ENCODE measurements around the gene NPAT. TPM values are rescaled to one million over a fixed set of nuclear protein-coding genes. Genes with fewer than 3 reads are reported as not detected.

Gene NPAT
- total and polyA plus RNA-seq, 11 donors, result 1.8 to 12.3 (median 8.1) TPM

- DNase-seq, result no peak
- TF ChIP-seq POLR2A (IDR thresholded peaks at IDR 0.05) (no peak), CTCF (IDR thresholded peaks at IDR 0.05) (no peak)
- peak overlapping the region; percentile 72 to 98 (median 93) for H3K27ac ChIP-seq
- ATAC-seq, result no peak
- intact Hi-C loops (cut with DNase I), result loop anchor here in 7 of 10 donors (2.0 to 10.0 kb wide), 9 partner anchors 49 to 271 kb away; partner anchors contain the start of genes ACAT1 (in 2 of the 7), C11orf65 (in 2 of the 7), CUL5 (in 2 of the 7) and POGLUT3 (in 1 of the 7)
- WGBS, 4 donors, result 8 to 11% (median 9%) methylated on average over 20 of the region's 20 CpGs
- peak overlapping the region; percentile 68 to 93 (median 74) for H3K4me3 ChIP-seq
- H3K4me1 ChIP-seq, result peaks cover 0 to 84% (median 33%) of the 10 kb centered on the region in 12 donors
- peaks cover 0 to 17% (median 12%) of the 10 kb centered on the region in 9 donors for H3K36me3 ChIP-seq
- H3K9me3 ChIP-seq, result no peaks in the 10 kb centered on the region
- H3K27me3 ChIP-seq, result no peaks in the 10 kb centered on the region
These were observed 1.1 kb upstream of the NPAT start for GRCh38 chr11:108223348-108224149.

GRCh38 chr11:108221911-108222573 lies 396 bp downstream of the NPAT start:
- H3K4me3 ChIP-seq, result peak overlapping the region; percentile 68 to 93 (median 78)
- TF ChIP-seq POLR2A (IDR thresholded peaks at IDR 0.05), result no peak
- TF ChIP-seq CTCF (IDR thresholded peaks at IDR 0.05), result no peak
- no peak for ATAC-seq
- H3K4me1 ChIP-seq, result peaks cover 0 to 79% (median 34%) of the 10 kb centered on the region in 12 donors
- peaks cover 0 to 4% (median 0%) of the 10 kb centered on the region in 9 donors for H3K36me3 ChIP-seq
- H3K9me3 ChIP-seq, result no peaks in the 10 kb centered on the region
- DNase-seq, result peak in 1 of 5 donors; percentile 28
- peak overlapping the region; percentile 75 to 98 (median 93) for H3K27ac ChIP-seq
- intact Hi-C loops (cut with DNase I), result loop anchor here in 7 of 10 donors (1.0 to 10.0 kb wide), 10 partner anchors 47 to 273 kb away; partner anchors contain the start of genes ACAT1 (in 3 of the 7), C11orf65 (in 2 of the 7), CUL5 (in 2 of the 7) and POGLUT3 (in 1 of the 7)
- WGBS, 4 donors, result 0 to 1% (median 0%) methylated on average over 27 to 29 of the region's 29 CpGs
- no peaks in the 10 kb centered on the region for H3K27me3 ChIP-seq

- Histone ChIP-seq H3K9me3 (no peaks in the 10 kb centered on the region), H3K4me3 (peak overlapping the region; percentile 68 to 93 (median 78)), H3K27ac (peak overlapping the region in 11 of 12 donors; percentile 89 to 98 (median 93)), H3K27me3 (no peaks in the 10 kb centered on the region), H3K36me3 (peaks cover 0 to 4% (median 0%) of the 10 kb centered on the region in 9 donors), H3K4me1 (peaks cover 0 to 81% (median 34%) of the 10 kb centered on the region in 12 donors)
- intact Hi-C loops (cut with DNase I), result loop anchor here in 6 of 10 donors (5.0 to 10.0 kb wide), 6 partner anchors 47 to 273 kb away; partner anchors contain the start of genes ACAT1 (in 2 of the 6), C11orf65 (in 1 of the 6), CUL5 (in 1 of the 6) and POGLUT3 (in 1 of the 6)
- TF ChIP-seq CTCF (IDR thresholded peaks at IDR 0.05), result no peak
- TF ChIP-seq POLR2A (IDR thresholded peaks at IDR 0.05), result no peak
- no peak for DNase-seq
- ATAC-seq, result no peak
- 1 to 5% (median 3%) methylated on average over 12 of the region's 12 CpGs for WGBS, 4 donors
These were observed 1.1 kb downstream of the NPAT start for GRCh38 chr11:108221371-108221770.

Measured in heart left ventricle (tissue), 16 donors.